ENCODE results near the gene GPR153. TPM values are rescaled to one million over a fixed set of nuclear protein-coding genes. Genes with fewer than 3 reads are reported as not detected.
"Not testable (repeated sequence)": the region's sequence is repeated elsewhere in the genome, so short reads cannot be mapped to it uniquely, and the experiment has no call there.

The GPR153 gene
- total RNA-seq, 1 donor from 2014 or later = 25.0 TPM

DNA sequence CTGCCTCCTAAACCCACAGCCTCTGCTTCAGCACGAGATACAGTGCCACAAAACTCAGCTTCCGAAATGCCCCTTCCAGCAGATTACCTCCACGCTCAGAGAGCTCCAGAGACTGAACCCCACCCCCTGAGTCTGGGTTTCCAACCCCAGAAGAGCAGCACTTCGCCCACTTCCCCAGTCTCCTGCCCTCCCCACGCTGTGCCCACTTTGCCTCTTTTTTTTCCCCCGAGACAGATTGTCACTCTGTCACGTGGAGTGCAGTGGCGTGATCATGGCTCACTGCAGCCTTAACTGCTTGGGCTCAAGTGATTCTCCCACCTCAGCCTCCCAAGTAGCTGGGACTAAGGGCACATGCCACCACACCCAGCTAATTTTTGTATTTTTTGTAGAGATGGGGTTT, 35.2 kb downstream of the GPR153 start:
- H3K27ac Mint-ChIP-seq = peak overlapping the region; percentile 69

DNA sequence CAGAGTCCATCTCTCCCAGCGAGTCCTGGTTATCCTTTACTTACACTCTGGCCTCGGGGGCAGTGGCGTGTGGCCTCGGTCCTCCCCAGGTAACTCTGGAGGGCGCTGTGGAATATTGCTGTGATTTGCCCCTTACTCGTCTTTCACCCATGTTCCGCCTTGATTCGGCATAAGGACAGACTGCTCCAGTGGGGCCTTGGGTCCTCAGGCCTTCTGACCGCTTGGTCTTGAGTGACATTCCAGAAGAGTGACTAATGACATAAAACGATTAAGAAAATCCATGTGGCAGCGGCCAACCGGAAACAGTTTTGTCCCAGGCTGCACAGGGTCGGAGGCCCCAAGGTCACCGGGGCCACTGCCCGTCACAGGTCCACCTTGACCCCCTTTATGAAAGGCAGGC, 36.2 kb downstream of the GPR153 start:
- H3K9me3 Mint-ChIP-seq = no peaks in the 10 kb centered on the region
- H3K36me3 Mint-ChIP-seq = peaks cover 34% of the 10 kb centered on the region
- TF ChIP-seq, protein P1, sequence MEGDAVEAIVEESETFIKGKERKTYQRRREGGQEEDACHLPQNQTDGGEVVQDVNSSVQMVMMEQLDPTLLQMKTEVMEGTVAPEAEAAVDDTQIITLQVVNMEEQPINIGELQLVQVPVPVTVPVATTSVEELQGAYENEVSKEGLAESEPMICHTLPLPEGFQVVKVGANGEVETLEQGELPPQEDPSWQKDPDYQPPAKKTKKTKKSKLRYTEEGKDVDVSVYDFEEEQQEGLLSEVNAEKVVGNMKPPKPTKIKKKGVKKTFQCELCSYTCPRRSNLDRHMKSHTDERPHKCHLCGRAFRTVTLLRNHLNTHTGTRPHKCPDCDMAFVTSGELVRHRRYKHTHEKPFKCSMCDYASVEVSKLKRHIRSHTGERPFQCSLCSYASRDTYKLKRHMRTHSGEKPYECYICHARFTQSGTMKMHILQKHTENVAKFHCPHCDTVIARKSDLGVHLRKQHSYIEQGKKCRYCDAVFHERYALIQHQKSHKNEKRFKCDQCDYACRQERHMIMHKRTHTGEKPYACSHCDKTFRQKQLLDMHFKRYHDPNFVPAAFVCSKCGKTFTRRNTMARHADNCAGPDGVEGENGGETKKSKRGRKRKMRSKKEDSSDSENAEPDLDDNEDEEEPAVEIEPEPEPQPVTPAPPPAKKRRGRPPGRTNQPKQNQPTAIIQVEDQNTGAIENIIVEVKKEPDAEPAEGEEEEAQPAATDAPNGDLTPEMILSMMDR (IDR thresholded peaks at IDR 0.05; ENCODE audit: unreplicated experiment) = no peak
- peaks cover 10% of the 10 kb centered on the region for H3K4me1 Mint-ChIP-seq
- no peak overlapping the region for H3K27ac Mint-ChIP-seq
- no peak overlapping the region for H3K4me3 Mint-ChIP-seq
- no peak for DNase-seq (ENCODE audit: low spot score in 2 of 2, unreplicated experiment in 2 of 2)
- H3K27me3 Mint-ChIP-seq (ENCODE audit: low read depth) = no peaks in the 10 kb centered on the region

More for the DNA sequence above, 35.2 kb downstream of the GPR153 start:
- Mint-ChIP-seq H3K9me3 (no peaks in the 10 kb centered on the region), H3K27me3 (ENCODE audit: low read depth) (no peaks in the 10 kb centered on the region), H3K36me3 (peaks cover 29% of the 10 kb centered on the region), H3K4me1 (peaks cover 3% of the 10 kb centered on the region), H3K4me3 (no peak overlapping the region)
- no peak for DNase-seq (ENCODE audit: low spot score in 2 of 2, unreplicated experiment in 2 of 2)
- TF ChIP-seq, protein P1 (IDR thresholded peaks at IDR 0.05; ENCODE audit: unreplicated experiment) = no peak

DNA sequence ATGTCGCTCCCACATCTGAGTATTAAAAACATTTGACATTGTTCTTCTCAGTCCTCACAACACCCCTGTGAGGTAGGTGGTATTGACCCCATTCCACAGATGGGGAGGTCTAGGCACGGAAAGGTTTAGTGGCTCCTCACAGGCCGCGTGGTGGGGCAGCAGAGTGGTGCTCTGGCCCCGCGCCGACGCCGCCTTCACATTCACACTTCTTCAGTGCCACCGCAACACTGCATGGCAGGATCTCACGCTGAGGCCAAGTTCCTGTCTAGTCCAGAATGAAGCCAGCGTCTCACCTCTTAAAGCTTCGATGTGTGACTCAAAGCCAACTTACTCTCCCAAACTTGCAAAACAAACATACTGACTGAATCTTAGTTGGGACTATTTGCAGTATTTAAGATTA, 37.3 kb downstream of the GPR153 start:
- peaks cover 10% of the 10 kb centered on the region for H3K4me1 Mint-ChIP-seq
- H3K4me3 Mint-ChIP-seq = no peak overlapping the region
- no peak overlapping the region for H3K27ac Mint-ChIP-seq
- peaks cover 36% of the 10 kb centered on the region for H3K36me3 Mint-ChIP-seq
- TF ChIP-seq, protein P1 (IDR thresholded peaks at IDR 0.05; ENCODE audit: unreplicated experiment) = no peak
- H3K27me3 Mint-ChIP-seq (ENCODE audit: low read depth) = no peaks in the 10 kb centered on the region
- no peaks in the 10 kb centered on the region for H3K9me3 Mint-ChIP-seq
- DNase-seq (ENCODE audit: low spot score in 2 of 2, unreplicated experiment in 2 of 2) = no peak

DNA sequence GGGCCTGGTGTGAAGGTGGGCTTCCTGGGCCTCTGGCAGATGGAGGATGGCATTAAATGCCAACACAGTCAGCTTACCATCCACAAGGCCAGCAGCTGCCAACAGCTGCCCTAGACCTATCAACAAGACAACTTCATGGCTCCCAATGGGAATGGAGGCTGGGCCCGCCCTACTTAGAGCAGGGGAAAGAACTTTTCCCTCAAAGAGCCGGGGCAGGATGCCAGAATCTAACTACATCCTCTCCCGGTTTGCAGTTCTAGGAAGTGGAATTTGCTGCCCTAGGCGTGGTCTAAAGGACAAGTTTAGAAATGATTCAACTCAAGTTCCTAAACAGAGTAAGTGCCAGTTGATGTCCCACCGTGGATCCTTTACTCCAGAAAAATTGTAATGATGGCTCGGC, 38.3 kb downstream of the GPR153 start:
- H3K9me3 Mint-ChIP-seq = no peaks in the 10 kb centered on the region
- H3K36me3 Mint-ChIP-seq = peaks cover 37% of the 10 kb centered on the region
- H3K27ac Mint-ChIP-seq = no peak overlapping the region
- TF ChIP-seq, protein P1 (IDR thresholded peaks at IDR 0.05; ENCODE audit: unreplicated experiment) = no peak
- no peak overlapping the region for H3K4me3 Mint-ChIP-seq
- peaks cover 10% of the 10 kb centered on the region for H3K4me1 Mint-ChIP-seq
- no peaks in the 10 kb centered on the region for H3K27me3 Mint-ChIP-seq (ENCODE audit: low read depth)
- DNase-seq (ENCODE audit: low spot score in 2 of 2, unreplicated experiment in 2 of 2) = no peak

DNA sequence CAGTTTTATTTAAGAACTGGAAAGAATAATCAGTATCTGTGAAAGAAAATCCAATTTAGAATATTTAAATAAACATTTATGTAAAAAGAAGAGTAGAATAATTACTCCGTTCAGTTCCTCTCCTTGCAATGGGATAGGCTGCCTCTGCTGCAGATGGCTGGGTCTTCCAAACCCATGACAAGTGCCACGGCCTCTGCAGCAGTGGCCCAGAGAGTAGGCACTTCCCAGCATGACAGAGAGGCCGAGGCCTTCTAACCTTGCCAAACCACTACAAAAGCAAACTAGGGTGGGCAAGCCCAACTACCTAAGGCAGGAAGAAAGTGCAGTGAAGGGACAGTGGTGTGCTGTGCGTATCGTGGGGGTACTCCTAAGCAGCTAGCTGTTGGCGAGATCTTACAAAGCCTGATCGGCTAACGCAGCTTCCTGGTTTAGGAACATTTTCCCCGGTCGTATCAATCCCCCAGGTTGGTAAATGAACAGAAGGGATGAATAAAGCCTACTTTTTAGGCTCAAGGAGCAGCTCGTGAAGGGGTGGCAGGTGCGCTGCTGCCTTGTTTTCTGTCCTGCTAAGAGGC, 39.6 kb downstream of the GPR153 start:
- Mint-ChIP-seq H3K4me3 (no peak overlapping the region), H3K27me3 (ENCODE audit: low read depth) (no peaks in the 10 kb centered on the region), H3K9me3 (no peaks in the 10 kb centered on the region), H3K4me1 (peaks cover 10% of the 10 kb centered on the region), H3K27ac (peak overlapping the region; percentile 51), H3K36me3 (peaks cover 38% of the 10 kb centered on the region)
- no peak for DNase-seq (ENCODE audit: low spot score in 2 of 2, unreplicated experiment in 2 of 2)
- TF ChIP-seq, protein P1 (IDR thresholded peaks at IDR 0.05; ENCODE audit: unreplicated experiment) = no peak

DNA sequence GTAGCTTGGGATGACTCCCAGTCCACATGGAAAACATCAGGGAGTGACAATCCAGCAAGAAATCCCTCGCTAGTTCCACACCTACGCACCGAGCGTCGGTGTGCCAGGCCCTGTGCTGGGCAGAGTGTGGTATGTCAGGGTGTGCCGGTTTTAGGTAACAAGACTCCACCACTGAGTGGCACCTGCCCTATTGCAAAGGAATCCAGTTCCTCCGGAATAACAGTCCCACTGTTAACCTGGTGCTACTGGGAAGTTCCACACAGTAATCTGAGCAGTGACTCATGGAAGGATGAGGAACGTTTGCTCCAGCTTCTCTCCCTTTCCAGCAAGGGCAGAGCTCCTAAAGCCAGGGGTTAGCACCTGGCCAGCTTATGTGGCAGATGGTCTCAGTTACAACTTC, 40.7 kb downstream of the GPR153 start:
- Mint-ChIP-seq H3K9me3 (no peaks in the 10 kb centered on the region), H3K36me3 (peaks cover 39% of the 10 kb centered on the region), H3K4me3 (no peak overlapping the region), H3K4me1 (peaks cover 10% of the 10 kb centered on the region), H3K27ac (peak overlapping the region; percentile 80), H3K27me3 (ENCODE audit: low read depth) (no peaks in the 10 kb centered on the region)
- TF ChIP-seq, protein P1 (IDR thresholded peaks at IDR 0.05; ENCODE audit: unreplicated experiment) = no peak
- DNase-seq (ENCODE audit: low spot score in 2 of 2, unreplicated experiment in 2 of 2) = no peak

DNA sequence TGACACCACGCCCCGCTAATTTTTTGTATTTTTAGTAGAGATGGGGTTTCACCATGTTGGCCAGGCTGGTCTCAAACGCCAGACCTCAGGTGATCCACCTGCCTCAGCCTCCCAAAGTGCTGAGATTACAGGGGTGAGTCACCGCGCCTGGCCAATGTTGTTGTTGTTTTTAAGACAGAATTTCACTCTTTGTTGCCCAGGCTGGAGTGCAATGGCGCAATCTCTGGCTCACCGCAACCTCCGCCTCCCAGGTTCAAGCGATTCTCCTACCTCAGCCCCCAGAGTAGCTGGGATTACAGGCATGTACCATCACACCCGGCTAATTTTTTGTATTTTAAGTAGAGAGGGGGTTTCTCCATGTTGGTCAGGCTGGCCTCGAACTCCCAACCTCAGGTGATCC, 41.3 kb downstream of the GPR153 start:
- H3K4me3 Mint-ChIP-seq; H3K27me3 Mint-ChIP-seq (ENCODE audit: low read depth); H3K27ac Mint-ChIP-seq; DNase-seq (ENCODE audit: low spot score in 2 of 2, unreplicated experiment in 2 of 2); H3K4me1 Mint-ChIP-seq; H3K9me3 Mint-ChIP-seq: not testable (repeated sequence)
- peaks cover 39% of the 10 kb centered on the region for H3K36me3 Mint-ChIP-seq
